Adipose tissue (tissue), 3 donors: ENCODE measurements around the gene CTNND2. TPM values are rescaled to one million over a fixed set of nuclear protein-coding genes. Genes with fewer than 3 reads are reported as not detected.

Source experiments
- H3K27ac ChIP-seq: one replicate; pipeline ENCODE4 v1.5.1; 2013; ENCODE audit warnings: low read depth, low read length
- WGBS, 3 donors: extraction: QIAGEN DNeasy Blood & Tissue Kit; methylation state at CpG; one replicate each; pipeline ENCODE4 v1.1.7; 2013; 5-methylcytosine and 5-hydroxymethylcytosine counted together
- polyA plus RNA-seq, 3 donors: library from polyadenylated mRNA; stranded (reverse); fragments of 200-250 nt; gene quantifications; one replicate each; pipeline ENCODE4 v1.2.3, GENCODE V29; 2013
- donor health status: healthy with polysubstance abuse.
- donor health status: Bipolar disorder and iron deficiency.
- donor health status: healthy.

The CTNND2 gene
- polyA plus RNA-seq, 3 donors: 0.11 to 14.2 (median 0.18) TPM

GRCh38 chr5:11239261-11240015, 664.8 kb downstream of the CTNND2 start:
- WGBS, 3 donors: 89 to 94% (median 89%) methylated on average over 13 of the region's 13 CpGs

GRCh38 chr5:11234501-11234911, 669.7 kb downstream of the CTNND2 start:
- WGBS, 3 donors: 35 to 69% (median 37%) methylated on average over 5 of the region's 5 CpGs
- H3K27ac ChIP-seq: no peak overlapping the region

More at GRCh38 chr5:11239261-11240015, 664.8 kb downstream of the CTNND2 start:
- H3K27ac ChIP-seq: no peak overlapping the region

GRCh38 chr5:11230890-11231289, 673.4 kb downstream of the CTNND2 start:
- H3K27ac ChIP-seq: no peak overlapping the region
- 84 to 94% (median 91%) methylated on average over 3 of the region's 3 CpGs for WGBS, 3 donors

GRCh38 chr5:11227064-11227463, 677.2 kb downstream of the CTNND2 start:
- H3K27ac ChIP-seq: no peak overlapping the region
- 34 to 68% (median 63%) methylated on average over 3 of the region's 3 CpGs for WGBS, 3 donors

- WGBS, 3 donors: 42 to 91% (median 44%) methylated on average over 1 of the region's 1 CpG
- H3K27ac ChIP-seq: no peak overlapping the region
Observed at GRCh38 chr5:11224436-11225187, 679.6 kb downstream of the CTNND2 start.

- H3K27ac ChIP-seq: no peak overlapping the region
- WGBS, 3 donors: 85 to 97% (median 92%) methylated on average over 5 of the region's 5 CpGs
Observed at GRCh38 chr5:11222169-11222568, 682.1 kb downstream of the CTNND2 start.

GRCh38 chr5:11214864-11215644, 689.2 kb downstream of the CTNND2 start:
- 73 to 91% (median 80%) methylated on average over 7 of the region's 7 CpGs for WGBS, 3 donors
- H3K27ac ChIP-seq: no peak overlapping the region

- WGBS, 3 donors: 68 to 92% (median 71%) methylated on average over 3 of the region's 3 CpGs
- H3K27ac ChIP-seq: no peak overlapping the region
Observed at GRCh38 chr5:11212706-11213105, 691.5 kb downstream of the CTNND2 start.

GRCh38 chr5:11197726-11198125, 706.5 kb downstream of the CTNND2 start:
- WGBS, 3 donors: 84 to 99% (median 85%) methylated on average over 4 of the region's 4 CpGs
- H3K27ac ChIP-seq: no peak overlapping the region

GRCh38 chr5:11191673-11192072, 712.6 kb downstream of the CTNND2 start:
- no peak overlapping the region for H3K27ac ChIP-seq
- 72 to 84% (median 83%) methylated on average over 7 of the region's 7 CpGs for WGBS, 3 donors

- 40 to 63% (median 57%) methylated on average over 3 of the region's 3 CpGs for WGBS, 3 donors
Observed at GRCh38 chr5:11182441-11183080, 721.7 kb downstream of the CTNND2 start.

GRCh38 chr5:11181940-11182339, 722.3 kb downstream of the CTNND2 start:
- WGBS, 3 donors: 75 to 88% (median 87%) methylated on average over 5 of the region's 5 CpGs
- H3K27ac ChIP-seq: no peak overlapping the region

More at GRCh38 chr5:11182441-11183080, 721.7 kb downstream of the CTNND2 start:
- no peak overlapping the region for H3K27ac ChIP-seq

- WGBS, 3 donors: 94 to 95% (median 95%) methylated on average over 6 of the region's 6 CpGs
- no peak overlapping the region for H3K27ac ChIP-seq
Observed at GRCh38 chr5:11180890-11181289, 723.4 kb downstream of the CTNND2 start.

GRCh38 chr5:11177999-11178711, 726.1 kb downstream of the CTNND2 start:
- H3K27ac ChIP-seq: no peak overlapping the region
- 91 to 100% (median 99%) methylated on average over 2 of the region's 2 CpGs for WGBS, 3 donors

- WGBS, 3 donors: 52 to 69% (median 68%) methylated on average over 7 of the region's 7 CpGs
Observed at GRCh38 chr5:11174591-11174990, 729.7 kb downstream of the CTNND2 start.

GRCh38 chr5:11172484-11172883, 731.8 kb downstream of the CTNND2 start:
- no peak overlapping the region for H3K27ac ChIP-seq
- WGBS, 3 donors: 49 to 82% (median 54%) methylated on average over 5 of the region's 5 CpGs

More at GRCh38 chr5:11174591-11174990, 729.7 kb downstream of the CTNND2 start:
- H3K27ac ChIP-seq: no peak overlapping the region

- H3K27ac ChIP-seq: no peak overlapping the region
- 88 to 94% (median 91%) methylated on average over 1 of the region's 1 CpG for WGBS, 3 donors
Observed at GRCh38 chr5:11171236-11171635, 733.0 kb downstream of the CTNND2 start.

GRCh38 chr5:11166923-11167322, 737.3 kb downstream of the CTNND2 start:
- no peak overlapping the region for H3K27ac ChIP-seq
- 76 to 92% (median 80%) methylated on average over 7 of the region's 7 CpGs for WGBS, 3 donors
